Smooth muscle cell of the brain vasculature (primary cell): ENCODE results near the gene PTPA.

Source experiments
- DNase-seq: peaks from one replicate; pipeline ENCODE4 v3.0.0-alpha.2; 2012; ENCODE audit warnings: low read depth, low spot score

The PTPA gene

DNA sequence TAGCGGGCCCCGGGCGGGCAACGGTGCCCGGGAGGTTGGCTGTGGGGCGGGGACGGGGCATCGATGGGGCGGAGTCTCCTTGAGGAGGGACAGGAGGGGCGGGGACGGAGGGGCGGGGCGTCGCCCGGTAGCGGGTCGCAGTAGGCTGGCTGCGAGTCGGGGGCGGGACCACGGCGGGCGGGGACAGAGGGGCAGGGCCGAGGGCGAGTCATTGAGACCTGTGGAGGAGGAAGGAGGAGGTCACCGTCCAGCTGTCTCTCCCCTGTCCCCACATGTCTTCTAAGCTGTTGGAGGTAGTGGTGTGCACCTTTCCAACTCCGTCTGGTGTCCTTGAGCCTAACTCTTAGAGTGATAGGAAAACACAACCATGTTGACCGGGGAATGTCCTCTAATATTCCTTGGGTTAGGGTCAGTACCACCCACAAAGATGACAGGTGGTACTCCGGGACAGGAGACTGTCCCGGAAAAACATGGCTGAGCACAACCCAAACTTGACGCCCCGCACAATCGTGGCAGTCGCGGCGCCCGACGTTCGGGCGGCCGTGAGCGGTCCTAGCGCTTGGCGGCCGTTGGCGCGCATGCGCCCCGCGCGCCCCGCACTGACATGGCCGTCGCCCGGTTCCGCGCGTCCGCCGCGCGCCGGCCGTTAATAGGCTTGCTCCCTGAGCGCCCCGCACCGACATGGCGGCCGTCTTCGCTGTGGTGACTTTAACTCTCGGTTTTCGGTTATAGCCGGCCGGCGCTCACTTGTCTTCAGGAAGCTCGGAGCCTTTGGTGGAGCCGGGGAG is at the start of gene PTPA, which contains the start of gene CRAT:
Gene PTPA (plus strand): TSS at position 676 of the 788 bp plus-strand sequence. CDS start 186 bp downstream, outside the sequence.
Gene CRAT (minus strand): TSS at position 54 of the 788 bp plus-strand sequence. CDS start 284 bp downstream, outside the sequence.
- DNase-seq, result peak; percentile 83

- no peak for DNase-seq
Observed at GRCh38 chr9:129063061-129063460, 48.2 kb upstream of the PTPA start.

GRCh38 chr9:129064499-129064908 is 46.7 kb upstream of the PTPA start:
- no peak for DNase-seq

DNA sequence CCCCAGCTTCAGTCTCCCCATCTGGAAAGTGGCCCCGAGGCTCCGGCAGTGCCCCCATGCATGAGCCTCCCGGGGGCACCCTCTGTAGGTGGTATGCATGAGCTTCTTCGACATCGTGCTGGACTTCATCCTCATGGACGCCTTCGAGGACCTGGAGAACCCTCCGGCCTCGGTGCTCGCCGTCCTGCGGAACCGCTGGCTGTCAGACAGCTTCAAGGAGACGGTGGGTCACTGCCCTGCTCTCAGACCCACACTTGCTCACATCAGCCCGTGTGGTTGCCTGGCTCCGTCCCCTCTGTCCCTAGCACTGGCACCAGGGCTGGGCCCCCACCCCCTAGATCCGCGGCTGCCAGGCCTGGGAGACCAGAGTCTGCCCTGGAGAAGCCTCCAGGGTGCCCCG is 43.1 kb upstream of the PTPA start:
- DNase-seq, result no peak

GRCh38 chr9:129068990-129069861 is 42.0 kb upstream of the PTPA start:
- DNase-seq, result no peak

- DNase-seq, result no peak
Observed at GRCh38 chr9:129069862-129070641, 41.2 kb upstream of the PTPA start.

DNA sequence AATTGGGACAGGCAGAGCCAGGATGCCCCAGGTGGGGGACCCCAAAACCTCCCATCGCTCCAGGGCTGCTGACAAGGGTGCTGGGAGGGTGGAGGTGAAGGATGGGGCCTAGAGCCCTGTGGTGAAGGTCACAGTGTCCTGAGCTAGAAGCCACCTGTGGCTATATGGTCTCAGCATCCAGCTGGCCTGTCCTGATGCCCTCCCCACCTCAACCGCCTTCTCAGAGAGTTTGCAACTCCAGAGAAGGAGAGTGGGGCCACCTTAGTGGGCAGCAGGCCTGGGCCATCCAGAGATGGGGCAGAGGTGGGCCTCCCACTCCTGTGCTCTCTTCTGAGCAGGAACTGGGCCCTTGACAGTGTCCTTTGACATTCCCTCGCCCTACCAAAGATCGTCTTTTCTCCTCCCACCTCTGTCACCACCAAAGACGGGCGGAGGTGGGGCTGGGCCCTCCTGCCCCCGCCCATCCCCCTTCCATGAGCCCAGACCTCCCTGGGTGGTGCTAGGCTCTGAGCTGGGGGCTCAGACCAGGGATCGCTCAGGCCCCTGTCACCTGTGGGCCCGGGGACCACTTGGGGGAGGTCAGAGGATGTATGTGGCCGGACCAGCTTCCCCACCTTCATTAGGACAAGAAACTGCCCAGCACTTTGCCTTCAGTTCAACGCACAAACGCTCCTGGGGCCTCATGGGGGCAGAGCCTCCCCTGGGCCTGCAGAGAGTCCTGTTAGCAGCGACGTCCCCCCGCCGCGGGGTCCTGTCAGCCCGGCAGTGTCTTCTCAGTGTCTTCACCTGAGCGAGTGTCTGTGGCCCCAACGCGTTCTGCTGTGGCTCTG is 40.3 kb upstream of the PTPA start:
- DNase-seq, result no peak

- DNase-seq, result no peak
Observed at GRCh38 chr9:129071526-129072126, 39.6 kb upstream of the PTPA start.

DNA sequence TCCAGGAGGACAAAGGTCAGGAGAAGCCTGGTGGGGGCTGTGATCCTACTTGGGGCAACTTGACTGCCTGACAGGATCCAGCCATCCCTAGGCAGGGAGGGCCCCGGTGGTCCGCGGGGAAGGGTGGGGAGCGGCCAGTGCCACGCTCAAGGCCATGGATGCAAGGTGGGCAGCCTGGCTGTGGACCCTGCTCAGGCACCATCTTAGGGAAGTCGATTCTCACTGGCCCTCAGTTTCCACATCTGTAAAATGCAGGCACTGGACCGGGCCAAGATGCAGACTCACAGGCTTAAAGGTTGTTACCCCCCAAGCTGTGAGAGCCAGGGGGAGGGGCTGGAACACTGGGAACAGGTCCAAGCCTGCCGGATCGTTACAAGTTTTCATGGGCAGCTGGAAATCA is 39.0 kb upstream of the PTPA start:
- no peak for DNase-seq

DNA sequence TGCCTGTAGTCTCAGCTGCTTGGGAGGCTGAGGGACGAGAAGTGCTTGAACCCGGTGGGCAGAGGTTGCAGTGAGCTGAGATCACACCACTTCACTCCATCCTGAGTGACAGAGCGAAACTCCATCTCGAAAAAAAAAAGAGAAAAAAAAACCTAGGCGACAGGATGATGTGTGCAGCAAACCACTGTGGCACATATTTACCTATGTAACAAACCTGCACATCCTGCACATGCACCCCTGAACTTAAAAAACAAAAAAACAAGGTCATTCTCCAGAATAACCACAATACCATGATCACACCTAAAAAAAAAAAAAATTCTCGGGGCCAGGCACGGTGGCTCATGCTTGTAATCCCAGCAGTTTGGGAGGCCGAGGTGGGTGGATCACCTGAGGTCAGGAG is 37.8 kb upstream of the PTPA start:
- no peak for DNase-seq

DNA sequence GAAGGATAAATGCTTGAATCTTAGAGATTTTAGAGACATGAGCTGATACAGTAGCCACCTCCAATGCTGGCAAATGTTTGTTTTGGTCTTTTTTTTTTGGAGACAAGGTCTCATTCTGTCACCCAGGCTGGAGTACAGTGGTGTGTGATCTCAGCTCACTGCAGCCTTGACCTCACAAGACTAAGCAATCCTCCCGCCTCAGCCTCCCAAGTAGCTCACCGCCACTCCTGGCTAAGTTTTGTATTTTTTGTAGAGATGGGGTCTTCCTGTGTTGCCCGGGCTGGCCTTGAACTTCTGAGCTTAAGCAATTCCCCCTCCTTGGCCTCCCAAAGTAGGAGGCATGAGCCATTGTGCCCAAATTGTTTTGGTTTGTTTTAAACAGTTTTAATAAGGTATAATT is 37.1 kb upstream of the PTPA start:
- no peak for DNase-seq

GRCh38 chr9:129075996-129076639 is 35.1 kb upstream of the PTPA start:
- DNase-seq, result no peak

DNA sequence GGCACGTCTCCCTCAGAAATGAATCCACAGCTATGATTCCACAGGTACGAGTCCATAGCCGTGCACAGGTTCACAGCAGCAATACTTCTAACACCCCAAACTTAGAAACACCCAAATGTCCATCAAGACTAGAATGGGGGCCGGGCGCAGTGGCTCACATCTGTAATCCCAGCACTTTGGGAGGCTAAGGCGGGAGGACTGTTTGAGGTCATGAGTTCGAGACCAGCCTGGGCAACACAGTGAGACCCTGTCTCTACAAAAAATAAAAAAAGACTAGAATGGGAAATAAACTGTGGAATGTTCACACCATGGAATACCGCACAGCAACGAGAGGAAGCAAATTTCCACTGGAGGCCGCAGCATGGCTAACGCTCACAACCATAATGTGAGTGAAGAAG is 34.6 kb upstream of the PTPA start:
- DNase-seq, result no peak

DNA sequence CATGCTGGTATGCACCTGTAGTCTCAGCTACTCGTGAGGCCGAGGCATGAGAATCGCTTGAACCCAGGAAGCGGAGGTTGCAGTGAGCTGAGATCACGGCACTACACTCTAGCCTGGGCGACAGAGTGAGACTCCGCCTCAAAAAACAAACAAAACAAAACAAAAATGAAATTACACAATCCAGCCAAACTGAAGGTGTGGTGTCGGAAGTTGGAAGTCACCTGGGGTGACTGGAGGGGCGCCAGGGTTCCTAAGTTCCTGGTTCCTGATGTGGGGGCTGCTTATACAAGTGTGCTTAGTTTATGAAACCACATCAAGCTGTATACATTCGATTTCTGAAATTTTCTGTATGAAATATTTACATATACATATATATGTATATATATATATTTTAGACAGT is 34.0 kb upstream of the PTPA start:
- no peak for DNase-seq

DNA sequence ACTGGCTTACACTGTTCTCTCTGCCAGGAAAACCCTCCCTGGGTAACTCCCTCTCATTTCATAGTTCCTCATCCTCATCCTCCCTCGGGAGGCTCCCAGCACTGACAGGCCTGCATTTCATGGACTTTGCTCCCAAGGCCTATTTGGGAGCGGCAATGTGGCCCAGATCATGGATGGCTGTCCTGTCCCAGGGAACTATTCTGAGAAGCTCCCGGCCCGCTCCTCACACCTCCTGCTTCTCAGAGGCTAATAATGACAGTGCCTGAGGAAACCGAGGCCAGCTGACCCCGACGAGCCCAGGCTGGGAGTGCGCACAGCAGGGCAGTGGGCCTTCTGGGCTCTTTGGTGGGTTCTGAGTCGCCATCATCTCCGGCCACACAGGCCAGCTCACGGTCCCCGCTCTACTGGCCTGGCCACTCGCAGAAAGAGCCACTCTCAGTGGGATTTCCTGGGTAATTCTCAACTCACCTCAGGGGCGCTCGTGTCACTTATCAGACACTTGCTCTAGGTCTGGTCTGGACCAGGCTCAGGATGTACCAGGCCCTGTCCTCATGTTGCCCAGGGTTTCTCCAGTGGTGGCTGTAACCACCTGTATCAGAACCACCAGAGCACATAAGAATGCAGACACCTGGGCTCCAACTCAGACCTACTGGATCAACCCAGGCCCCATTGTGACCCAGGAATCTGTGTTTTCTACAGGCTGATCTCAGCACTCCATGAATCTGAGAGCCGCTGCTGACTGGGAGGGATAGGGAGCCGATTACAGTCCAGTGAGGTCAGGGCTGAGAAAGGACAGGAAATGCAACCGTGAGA is 32.3 kb upstream of the PTPA start:
- DNase-seq, result no peak

- no peak for DNase-seq
Observed at GRCh38 chr9:129079829-129080228, 31.4 kb upstream of the PTPA start.

DNA sequence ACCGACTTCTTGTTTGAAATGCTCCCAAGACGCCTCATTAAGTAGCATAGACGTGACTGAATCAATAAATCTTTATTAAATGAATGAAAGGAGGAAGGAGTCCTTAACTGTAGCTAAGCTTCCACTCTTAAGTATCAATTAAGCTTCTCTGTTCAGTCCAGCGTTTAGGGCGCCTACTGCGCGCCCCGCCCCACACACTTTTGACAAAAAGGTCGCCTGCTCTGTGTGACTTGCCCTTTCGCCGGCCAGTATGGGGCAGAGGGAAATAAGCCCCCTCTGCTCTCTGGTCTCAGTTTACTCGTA is 31.0 kb upstream of the PTPA start:
- no peak for DNase-seq

DNA sequence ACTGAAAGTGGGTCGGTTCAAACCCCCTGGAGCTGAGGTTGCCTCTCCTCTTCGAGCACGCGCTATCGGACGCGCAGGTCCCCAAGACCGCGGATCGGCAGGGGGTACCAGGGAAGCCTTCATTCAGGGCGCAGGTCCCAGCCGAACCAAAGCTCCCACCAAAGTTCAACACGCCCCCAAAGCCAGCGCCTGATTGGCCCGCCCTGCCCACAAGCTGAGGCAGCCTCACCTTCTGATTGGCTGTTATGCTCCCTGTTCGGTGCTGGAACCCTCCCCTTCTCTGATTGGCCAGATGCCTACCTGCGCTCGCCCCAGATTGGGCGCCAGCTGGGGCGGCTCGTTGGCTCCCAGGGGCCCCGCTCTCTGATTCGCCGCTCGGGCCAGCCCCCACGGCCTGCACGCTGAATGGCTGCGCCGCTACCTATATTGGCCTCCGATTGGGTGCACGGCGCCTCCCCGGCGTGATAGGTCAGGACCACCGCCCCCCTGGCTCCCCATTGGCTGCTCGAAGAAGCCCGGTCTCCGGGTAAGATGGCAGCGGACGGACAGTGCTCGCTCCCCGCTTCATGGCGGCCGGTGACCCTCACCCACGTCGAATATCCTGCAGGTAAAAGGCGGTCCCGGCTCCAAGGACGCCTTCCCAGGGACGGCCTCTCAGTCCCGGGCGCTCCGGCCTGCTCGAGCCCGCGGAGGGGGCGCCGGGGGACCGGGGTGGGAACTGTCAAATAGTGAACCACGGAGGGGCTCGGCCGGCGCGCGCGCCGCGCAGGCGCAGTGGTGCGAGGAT is 30.4 kb upstream of the PTPA start, which contains the start of gene DOLPP1:
Gene DOLPP1 (plus strand): TSS at position 511 of the 787 bp plus-strand sequence. CDS start 21 bp downstream, at position 532.
- DNase-seq, result peak; percentile 99
